HG03025 (cell line): ENCODE measurements around the gene TYMS.
A peak's percentile ranks its signal among the peaks of the same experiment; 100 is the strongest.

Experiments used
- ATAC-seq: cut with Tn5 transposase; IDR thresholded peaks from one replicate; pipeline ENCODE4 v1.9.1; 2021; ENCODE audit warnings: mild to moderate bottlenecking, moderate library complexity; ENCODE audit not compliant: unreplicated experiment, low FRiP score

The TYMS gene

DNA sequence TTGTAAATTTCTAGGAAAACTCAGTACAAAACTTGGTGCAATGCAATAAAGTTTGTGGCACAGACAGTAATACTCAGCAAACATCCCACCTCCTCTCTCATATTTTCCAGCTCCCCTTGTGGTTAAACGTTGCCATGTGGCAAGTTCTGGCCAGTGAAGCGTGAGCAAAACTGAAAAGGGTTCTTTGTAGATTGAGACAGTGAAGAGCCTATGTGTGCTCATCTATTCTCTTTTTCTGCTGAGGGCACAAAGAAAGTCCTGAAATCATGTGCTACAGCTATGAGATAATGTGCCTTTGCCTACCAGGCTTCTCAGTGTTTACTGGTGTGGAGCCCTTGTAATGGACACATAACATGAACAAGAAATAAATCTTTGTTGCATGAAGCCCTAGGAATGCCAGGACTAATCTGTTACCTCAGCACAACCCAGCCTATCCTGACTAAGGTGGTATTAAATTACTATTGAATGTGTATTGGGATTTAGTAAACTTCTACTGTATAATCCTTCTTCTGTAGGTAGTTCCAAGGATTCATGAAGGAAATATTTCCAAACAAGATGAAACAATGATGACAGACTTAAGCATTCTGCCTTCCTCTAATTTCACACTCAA, 13.0 kb upstream of the TYMS start:
- no peak for ATAC-seq

DNA sequence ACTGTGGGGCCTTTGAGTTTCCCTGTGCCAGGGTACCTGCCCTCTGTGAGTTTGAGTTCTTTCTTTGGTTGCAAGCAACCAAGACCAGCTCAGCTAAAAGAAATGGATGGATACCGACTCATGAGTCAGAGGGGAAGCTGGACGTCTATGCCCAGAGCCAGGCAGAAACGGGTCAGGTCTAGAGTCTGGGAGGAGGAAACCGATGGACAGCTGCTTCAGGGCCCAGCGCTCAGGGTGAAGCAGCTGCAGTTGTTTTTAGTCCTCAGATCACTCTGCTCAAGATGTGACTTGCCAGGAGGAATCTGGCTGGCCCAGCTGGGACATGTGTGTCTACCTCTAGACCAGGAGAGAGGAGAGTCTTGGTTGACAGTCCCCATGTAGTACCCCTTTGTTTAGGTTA, 10.1 kb upstream of the TYMS start:
- no peak for ATAC-seq

DNA sequence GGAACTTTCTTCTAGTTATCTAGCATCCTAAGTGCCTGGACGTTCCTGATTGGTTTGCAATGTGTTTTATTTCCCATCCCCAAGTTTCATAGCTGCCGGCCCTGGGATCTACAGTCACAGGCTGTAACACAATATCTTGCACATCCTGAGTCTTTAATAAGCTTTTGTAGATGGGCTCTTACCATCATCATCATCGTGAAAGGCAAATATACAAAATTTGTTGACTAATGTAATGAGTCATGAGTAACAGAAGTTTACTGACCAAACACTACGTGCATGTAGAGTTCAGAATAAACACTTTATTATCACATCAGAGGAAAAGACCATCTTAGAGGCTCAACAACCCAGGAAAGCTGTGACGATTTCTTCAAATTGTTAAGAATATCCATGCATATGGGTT, 8.1 kb upstream of the TYMS start:
- no peak for ATAC-seq

DNA sequence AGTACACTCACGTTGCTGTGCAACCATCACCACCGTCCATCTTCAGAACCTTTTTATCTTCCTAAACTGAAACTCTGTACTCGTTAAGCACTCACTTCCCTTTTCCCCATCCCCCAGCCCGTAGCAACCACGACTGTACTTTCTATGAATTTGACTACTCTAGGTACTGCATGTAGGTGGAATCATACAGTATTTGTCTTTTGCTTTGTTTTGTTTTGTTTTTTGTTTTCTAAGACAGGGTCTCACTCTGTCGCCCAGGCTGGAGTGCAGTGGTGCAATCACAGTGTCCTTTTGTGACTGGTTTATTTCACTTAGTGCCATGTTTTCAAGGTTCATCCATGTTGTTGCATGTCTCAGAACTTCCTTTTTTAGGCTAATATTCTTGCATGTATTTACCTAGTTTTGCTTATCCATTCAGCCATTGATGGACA, 7.0 kb upstream of the TYMS start:
- peak; percentile 97 for ATAC-seq

DNA sequence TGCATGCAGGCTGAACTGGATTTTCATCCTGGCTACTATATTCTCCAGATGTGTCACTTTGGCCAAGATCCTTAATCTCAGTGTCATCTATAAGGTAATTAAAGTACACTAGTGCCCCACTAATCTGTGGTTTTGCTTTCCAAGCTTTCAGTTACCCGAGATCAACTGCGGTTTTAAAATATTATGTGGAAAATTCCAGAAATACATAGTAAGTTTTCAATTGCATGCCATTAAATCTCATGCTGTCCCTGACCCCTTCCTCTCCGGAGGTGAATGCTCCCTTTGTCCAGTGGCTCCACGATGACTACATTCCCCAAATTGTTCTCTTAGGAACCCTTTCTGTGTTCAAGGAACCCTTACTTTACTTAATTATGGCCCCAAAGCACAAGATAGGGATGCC, 5.3 kb upstream of the TYMS start:
- no peak for ATAC-seq

DNA sequence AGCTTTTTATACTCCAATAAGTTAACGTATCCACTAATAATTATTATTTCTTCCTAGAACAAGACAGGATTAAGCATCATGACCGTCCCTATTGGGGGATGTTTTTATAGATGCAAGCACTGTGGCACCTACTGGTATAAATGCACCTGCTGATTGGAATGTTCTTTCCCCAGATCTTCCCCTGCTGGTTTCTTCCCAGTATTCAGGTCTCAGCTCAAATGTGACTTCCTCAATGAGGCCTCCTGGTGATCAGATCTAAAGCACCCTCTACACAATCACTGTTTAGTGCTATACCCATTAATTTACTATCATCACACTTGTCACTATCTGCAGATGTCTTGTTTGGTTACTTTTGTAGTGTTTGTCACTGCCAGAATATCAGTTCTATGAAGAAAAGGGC, 3.9 kb upstream of the TYMS start:
- ATAC-seq = no peak

DNA sequence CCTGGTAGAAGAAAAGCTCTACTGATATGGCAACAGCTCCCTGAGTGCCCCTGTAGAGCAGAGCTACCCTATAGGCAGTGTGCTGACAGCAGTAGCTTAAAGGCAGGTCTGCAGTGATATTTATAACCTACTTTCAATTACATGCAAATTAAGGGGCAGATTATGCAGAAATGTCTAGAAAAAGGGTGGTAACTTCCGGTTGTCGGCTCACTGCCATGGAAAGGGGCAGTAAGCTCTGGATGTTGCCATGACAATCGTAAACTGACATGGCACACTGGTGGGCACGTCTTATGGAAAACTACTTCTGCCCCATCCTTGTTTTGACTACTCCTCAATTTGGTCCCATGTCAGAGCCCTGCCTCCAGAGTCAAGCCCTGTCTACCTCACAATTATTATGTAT, 2.9 kb upstream of the TYMS start:
- no peak for ATAC-seq

DNA sequence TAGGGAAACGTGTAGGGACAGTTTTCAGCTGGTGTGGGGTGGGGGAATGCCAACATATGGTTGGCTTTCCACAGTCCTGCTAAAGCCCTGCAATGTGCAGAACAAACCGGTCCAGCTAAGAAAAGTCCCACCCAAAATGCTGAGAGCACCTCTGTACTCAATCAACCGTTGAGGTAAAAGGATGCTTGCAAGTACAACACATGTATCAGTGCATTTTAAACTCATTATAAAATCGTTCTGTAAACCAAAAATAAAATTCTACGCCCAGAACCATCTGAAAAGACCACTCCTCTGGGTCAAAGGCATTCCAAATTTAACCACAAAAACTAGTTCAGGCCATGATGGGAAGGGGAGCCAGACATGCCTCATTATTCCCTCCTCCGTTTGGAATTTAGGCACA, 2.0 kb upstream of the TYMS start:
- ATAC-seq = no peak

DNA sequence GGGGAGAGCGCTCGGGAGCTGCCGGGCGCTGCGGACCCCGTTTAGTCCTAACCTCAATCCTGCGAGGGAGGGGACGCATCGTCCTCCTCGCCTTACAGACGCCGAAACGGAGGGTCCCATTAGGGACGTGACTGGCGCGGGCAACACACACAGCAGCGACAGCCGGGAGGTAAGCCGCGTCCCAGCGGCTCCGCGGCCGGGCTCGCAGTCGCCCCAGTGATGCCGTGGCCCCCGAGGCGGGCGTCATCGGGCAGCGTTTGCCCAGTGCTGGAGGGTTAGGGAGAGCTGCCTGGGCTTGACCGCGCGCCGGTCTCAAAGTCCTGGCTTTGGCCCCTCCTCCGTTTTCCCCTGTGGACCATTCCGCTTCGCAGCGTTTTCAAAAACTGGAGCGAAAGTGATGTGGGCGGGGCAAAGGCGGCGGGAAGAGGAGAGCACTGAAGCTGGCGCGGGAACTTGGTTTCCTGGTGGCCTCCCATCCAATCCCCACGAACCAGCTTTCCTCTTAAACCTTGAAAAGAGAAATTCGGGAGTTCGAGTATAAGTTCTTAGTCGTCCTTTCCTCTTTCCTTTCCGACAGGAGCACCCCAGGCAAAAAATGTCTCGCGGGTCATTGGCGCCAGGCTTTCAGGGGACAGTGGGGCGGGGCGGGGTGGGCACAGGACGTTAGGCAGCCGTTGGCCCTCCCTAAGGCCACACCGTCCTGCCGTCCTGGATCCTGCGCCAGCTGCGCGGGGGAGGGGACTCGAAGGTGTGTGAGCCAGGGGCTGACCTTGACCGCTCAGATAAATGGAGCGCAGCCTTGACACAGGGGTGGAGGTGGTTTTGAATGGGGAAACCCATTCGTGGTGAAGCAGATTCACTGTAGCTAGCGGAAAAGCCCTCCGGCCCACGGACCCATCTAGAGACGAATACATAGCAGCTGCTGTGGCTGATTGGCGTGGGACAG, 821 bp downstream of the TYMS start:
- peak; percentile 59 for ATAC-seq

DNA sequence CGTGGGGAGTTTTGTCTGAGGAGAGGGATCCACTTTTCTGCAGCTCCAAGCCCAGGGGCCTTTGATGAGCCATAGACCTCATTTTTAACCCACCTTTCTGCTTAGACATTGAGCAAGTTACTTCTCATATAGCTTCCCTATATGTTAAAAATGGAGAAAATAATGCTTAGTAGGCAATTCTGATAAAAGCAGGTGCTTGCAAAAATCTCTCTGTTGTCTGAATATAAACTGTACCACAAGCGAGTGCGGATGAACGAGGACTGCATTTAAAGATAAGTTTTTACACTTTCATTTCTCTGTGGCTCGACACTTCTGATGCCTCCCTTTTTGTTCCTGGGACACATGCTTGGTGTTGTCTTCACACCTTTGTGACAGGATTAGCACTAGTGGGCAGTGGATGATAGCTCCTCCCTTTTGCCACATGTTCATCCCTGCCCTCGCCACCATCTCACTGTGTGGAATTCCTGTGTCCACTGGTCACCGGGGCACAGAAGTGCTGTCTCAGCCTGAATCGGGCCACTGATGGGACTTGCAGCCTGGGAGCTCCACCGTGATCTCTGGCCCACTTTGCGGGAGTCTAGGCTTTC, 1.6 kb downstream of the TYMS start:
- ATAC-seq = no peak

DNA sequence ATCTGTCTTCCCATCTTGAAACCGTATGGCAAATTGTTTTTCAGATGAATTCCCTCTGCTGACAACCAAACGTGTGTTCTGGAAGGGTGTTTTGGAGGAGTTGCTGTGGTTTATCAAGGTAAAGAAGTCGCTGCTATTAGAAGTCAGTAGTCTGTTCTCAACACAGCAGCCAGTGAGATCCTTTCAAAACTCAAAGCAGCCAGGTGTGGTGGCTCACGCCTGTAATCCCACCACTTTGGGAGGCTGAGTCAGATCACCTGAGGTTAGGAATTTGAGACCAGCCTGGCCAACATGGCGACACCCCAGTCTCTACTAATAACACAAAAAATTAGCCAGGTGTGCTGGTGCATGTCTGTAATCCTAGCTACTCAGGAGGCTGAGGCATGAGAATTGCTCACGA, 2.1 kb downstream of the TYMS start:
- ATAC-seq = no peak

DNA sequence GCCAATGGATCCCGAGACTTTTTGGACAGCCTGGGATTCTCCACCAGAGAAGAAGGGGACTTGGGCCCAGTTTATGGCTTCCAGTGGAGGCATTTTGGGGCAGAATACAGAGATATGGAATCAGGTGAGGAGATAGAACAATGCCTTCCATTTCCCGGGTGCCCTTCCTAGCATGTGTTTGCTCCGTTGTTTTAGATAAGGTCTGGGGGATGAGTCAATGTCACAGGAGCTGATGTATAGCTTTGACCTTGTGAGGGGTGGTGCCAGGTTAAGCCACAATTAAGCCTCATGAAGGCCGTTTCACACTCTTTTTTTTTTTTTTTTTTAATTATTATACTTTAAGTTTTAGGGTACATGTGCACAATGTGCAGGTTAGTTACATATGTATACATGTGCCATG, 4.7 kb downstream of the TYMS start:
- ATAC-seq = no peak

DNA sequence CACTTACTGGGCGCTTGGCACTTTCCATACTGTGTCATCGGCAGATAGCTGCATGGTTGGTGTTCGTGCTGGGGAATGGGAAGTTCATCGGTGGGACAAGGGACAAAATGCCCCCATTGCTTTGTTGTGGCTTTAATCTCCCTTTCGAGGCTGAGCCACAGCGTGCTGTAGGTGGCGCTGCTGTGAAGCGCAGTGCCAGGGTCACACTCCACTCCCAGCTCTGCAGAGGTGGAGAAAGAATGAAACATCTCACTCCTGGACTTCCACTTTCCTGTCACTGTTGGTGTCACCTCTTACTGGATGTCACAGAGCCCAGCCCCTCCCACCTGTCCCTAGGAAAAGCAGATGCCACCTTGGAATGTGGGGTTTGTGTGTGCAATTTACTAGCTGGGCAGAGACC, 8.7 kb downstream of the TYMS start:
- no peak for ATAC-seq

DNA sequence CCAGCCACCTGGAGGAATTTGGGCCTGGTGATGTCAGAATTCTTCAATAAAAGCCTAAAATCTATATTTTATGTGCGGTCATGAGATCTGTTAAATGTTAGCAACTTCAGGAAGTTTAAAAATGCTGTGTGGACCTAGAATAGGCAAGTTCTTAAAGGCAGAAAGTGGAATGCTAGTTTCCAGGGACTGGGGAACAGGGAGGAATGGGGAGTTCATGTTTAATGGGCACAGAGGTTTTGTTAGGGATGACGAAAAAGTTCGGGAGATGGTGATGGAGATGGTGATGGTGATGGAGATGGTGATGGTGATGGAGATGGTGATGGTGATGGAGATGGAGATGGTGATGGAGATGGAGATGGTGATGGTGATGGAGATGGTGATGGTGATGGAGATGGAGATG, 9.2 kb downstream of the TYMS start:
- ATAC-seq = no peak

DNA sequence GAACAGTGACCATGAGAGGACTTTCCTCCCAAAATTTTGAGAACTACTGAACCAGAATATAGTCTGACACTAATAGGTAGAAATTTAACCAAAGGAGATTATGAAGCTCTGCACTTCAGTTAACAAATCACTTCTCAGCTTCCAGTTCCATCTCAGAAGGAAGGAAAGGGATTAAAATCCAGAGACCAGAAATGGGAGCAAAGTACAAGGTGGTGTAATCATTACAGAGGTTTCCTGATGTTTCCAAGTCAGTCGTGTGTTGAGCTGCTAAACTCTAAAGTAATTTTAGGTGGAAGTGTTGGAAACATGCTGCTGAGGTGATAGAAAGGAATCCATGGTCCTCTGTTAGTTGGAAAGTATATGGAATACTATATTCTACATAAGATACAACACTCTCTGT, 10.8 kb downstream of the TYMS start:
- no peak for ATAC-seq

DNA sequence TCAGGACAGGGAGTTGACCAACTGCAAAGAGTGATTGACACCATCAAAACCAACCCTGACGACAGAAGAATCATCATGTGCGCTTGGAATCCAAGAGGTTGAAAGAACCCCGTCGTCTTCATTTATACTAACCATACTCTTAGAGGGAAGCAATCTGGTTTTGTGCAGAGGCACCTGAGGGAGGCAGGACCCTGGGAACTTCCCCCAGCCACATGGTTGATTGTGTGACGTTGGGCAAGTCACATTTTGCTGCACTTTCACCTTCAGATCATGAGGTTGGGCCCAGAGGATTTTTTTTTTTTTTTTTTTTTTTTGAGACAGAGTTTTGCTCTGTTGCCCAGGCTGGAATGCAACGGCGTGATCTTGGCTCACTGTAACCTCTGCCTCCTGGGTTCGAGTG, 11.6 kb downstream of the TYMS start:
- ATAC-seq = no peak

DNA sequence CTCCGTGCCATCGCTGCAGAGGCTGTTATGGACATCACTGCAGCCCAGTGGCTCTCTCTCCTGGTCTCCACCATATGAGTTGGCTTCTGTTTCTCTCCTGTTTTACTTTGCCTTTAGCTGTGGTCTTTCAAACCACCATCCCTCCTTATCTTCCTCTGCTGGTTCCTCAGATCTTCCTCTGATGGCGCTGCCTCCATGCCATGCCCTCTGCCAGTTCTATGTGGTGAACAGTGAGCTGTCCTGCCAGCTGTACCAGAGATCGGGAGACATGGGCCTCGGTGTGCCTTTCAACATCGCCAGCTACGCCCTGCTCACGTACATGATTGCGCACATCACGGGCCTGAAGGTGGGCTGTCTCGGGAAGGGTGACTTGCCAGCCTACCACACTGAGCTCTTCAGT, 13.1 kb downstream of the TYMS start:
- no peak for ATAC-seq

DNA sequence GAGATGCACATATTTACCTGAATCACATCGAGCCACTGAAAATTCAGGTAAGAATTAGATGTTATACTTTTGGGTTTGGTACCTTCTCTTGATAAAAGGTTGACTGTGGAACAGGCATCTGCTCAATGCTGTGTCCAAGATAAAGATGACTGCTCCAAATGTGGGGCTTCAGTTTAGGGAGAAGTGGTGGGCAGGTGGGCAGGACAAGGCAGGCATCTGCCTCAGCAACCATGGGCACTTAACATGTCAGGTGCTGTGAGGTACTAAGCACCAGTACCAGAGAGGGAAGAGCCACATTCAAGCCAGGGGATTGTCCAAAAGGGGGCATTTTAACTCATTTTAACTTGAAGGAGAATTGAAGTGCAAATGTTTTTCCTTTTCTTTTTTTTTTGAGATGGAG, 14.0 kb downstream of the TYMS start:
- no peak for ATAC-seq

DNA sequence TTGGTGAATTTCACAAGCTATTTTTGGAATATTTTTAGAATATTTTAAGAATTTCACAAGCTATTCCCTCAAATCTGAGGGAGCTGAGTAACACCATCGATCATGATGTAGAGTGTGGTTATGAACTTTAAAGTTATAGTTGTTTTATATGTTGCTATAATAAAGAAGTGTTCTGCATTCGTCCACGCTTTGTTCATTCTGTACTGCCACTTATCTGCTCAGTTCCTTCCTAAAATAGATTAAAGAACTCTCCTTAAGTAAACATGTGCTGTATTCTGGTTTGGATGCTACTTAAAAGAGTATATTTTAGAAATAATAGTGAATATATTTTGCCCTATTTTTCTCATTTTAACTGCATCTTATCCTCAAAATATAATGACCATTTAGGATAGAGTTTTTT, 15.9 kb downstream of the TYMS start:
- ATAC-seq = no peak

DNA sequence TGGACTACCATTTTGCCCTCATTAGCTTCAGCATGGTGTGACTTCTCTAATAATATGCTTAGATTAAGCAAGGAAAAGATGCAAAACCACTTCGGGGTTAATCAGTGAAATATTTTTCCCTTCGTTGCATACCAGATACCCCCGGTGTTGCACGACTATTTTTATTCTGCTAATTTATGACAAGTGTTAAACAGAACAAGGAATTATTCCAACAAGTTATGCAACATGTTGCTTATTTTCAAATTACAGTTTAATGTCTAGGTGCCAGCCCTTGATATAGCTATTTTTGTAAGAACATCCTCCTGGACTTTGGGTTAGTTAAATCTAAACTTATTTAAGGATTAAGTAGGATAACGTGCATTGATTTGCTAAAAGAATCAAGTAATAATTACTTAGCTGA, 16.3 kb downstream of the TYMS start:
- no peak for ATAC-seq

DNA sequence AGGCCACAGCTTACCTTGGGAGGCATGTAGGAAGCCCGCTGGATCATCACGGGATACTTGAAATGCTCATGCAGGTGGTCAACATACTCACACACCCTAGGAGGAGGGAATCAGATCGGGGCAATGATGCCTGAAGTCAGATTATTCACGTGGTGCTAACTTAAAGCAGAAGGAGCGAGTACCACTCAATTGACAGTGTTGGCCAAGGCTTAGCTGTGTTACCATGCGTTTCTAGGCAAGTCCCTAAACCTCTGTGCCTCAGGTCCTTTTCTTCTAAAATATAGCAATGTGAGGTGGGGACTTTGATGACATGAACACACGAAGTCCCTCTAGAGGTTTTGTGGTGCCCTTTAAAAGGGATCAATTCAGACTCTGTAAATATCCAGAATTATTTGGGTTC, 17.9 kb downstream of the TYMS start:
- no peak for ATAC-seq

DNA sequence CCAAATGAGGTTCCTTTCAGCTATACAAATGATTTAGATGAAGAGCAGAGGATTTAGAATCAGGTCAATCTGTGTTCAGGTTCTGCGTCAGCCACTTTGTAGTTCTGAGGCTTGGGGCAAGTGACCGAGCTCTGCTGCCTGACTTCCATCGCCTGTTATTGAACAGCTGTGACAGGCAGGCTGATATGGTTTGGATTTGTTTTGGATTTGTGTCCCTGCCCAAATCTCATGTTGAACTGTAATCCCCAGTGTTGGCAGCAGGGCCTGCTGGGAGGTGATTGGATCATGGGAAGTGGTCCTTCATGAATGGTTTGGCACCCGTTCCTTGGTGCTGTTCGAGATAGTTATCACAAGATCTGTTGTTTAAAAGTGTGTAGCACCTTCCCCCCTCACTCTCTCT, 18.6 kb downstream of the TYMS start:
- no peak for ATAC-seq
